GM21360 (cell line): Measurements from ENCODE around the gene FOXJ3.

ENCODE experiments used
- ATAC-seq: cut with Tn5 transposase; IDR thresholded peaks from one replicate; pipeline ENCODE4 v1.9.1; 2021; ENCODE audit warnings: mild to moderate bottlenecking, moderate library complexity; ENCODE audit not compliant: unreplicated experiment

FOXJ3 gene

GRCh38 chr1:42334240-42335049 is 590 bp downstream of the FOXJ3 start:
- ATAC-seq: peak; percentile 51

GRCh38 chr1:42333662-42334239 is 1.3 kb downstream of the FOXJ3 start:
- peak; percentile 7 for ATAC-seq

GRCh38 chr1:42332877-42333276 is 2.2 kb downstream of the FOXJ3 start:
- no peak for ATAC-seq

GRCh38 chr1:42330215-42330614 is 4.8 kb downstream of the FOXJ3 start:
- ATAC-seq: no peak

- no peak for ATAC-seq
Observed at GRCh38 chr1:42328916-42329496, 6.0 kb downstream of the FOXJ3 start.

GRCh38 chr1:42328047-42328625 is 6.9 kb downstream of the FOXJ3 start:
- no peak for ATAC-seq

- ATAC-seq: no peak
Observed at GRCh38 chr1:42325014-42325402, 10.0 kb downstream of the FOXJ3 start.

GRCh38 chr1:42324398-42325013 is 10.5 kb downstream of the FOXJ3 start:
- no peak for ATAC-seq

GRCh38 chr1:42323551-42323950 is 11.5 kb downstream of the FOXJ3 start:
- ATAC-seq: no peak

GRCh38 chr1:42322577-42322976 is 12.5 kb downstream of the FOXJ3 start:
- no peak for ATAC-seq

GRCh38 chr1:42321731-42322130 is 13.3 kb downstream of the FOXJ3 start:
- no peak for ATAC-seq

- no peak for ATAC-seq
Observed at GRCh38 chr1:42320708-42321107, 14.3 kb downstream of the FOXJ3 start.

- ATAC-seq: no peak
Observed at GRCh38 chr1:42319871-42320484, 15.1 kb downstream of the FOXJ3 start.

GRCh38 chr1:42319128-42319851 is 15.7 kb downstream of the FOXJ3 start:
- ATAC-seq: no peak

GRCh38 chr1:42318601-42319000 is 16.4 kb downstream of the FOXJ3 start:
- ATAC-seq: no peak

- no peak for ATAC-seq
Observed at GRCh38 chr1:42317308-42317707, 17.7 kb downstream of the FOXJ3 start.

GRCh38 chr1:42316292-42316691 is 18.7 kb downstream of the FOXJ3 start:
- no peak for ATAC-seq

- no peak for ATAC-seq
Observed at GRCh38 chr1:42315500-42315899, 19.5 kb downstream of the FOXJ3 start.

- ATAC-seq: no peak
Observed at GRCh38 chr1:42313970-42314369, 21.1 kb downstream of the FOXJ3 start.

GRCh38 chr1:42312576-42313212 is 22.3 kb downstream of the FOXJ3 start:
- no peak for ATAC-seq
